ENCODE measurements around the gene CNMD.

The CNMD gene

DNA sequence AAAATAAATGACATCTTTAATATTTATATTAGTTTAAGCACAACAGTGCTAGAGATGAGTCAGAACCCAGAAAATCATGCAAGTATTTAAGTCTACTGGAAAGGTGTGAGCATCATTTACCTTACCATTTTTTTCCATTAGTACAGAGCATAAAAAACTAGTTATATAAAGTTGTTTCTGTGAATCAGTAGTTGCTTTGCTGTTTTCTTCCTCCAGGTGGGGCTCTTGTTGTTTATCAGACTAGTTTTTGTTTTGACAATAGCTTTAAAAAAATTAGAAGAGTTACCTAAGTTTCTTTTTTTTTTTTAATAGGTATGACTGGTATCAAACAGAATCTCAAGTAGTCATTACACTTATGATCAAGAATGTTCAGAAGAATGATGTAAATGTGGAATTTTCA, 74.3 kb downstream of the CNMD start:
- Histone ChIP-seq H3K9ac (ENCODE audit: low read length) (no peak overlapping the region), H3K36me3 (ENCODE audit: control insufficient read depth, insufficient read depth, low read length) (peaks cover 5% of the 10 kb centered on the region), H3K27ac (ENCODE audit: low read depth, low read length) (no peak overlapping the region), H3K4me1 (ENCODE audit: control insufficient read depth, insufficient read depth, low read length) (no peaks in the 10 kb centered on the region), H3K27me3 (ENCODE audit: control insufficient read depth, insufficient read depth, low read length) (no peaks in the 10 kb centered on the region), H3K4me3 (ENCODE audit: low read length) (no peak overlapping the region)

DNA sequence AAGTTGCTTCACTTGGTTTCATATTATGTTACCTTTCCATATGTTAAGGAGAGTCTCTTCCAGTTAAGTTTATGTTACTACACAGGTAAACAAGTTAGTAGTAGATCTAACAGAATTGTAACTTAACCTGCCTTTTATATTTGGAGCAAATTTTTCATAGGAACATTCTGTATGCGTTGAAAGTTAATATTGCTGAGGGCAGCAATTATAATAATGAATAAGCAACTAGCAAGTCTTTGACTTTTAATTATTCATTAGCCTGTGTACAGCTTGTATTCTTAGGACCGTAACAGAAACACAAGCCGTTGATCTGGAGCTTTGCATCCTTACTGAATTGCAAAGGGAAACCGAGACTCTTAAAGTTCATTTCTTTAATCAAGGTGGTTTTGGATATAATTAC, 75.3 kb downstream of the CNMD start:
- Histone ChIP-seq H3K4me3 (ENCODE audit: low read length) (no peak overlapping the region), H3K4me1 (ENCODE audit: control insufficient read depth, insufficient read depth, low read length) (no peaks in the 10 kb centered on the region), H3K27ac (ENCODE audit: low read depth, low read length) (no peak overlapping the region), H3K27me3 (ENCODE audit: control insufficient read depth, insufficient read depth, low read length) (no peaks in the 10 kb centered on the region), H3K9ac (ENCODE audit: low read length) (no peak overlapping the region), H3K36me3 (ENCODE audit: control insufficient read depth, insufficient read depth, low read length) (peaks cover 8% of the 10 kb centered on the region)

DNA sequence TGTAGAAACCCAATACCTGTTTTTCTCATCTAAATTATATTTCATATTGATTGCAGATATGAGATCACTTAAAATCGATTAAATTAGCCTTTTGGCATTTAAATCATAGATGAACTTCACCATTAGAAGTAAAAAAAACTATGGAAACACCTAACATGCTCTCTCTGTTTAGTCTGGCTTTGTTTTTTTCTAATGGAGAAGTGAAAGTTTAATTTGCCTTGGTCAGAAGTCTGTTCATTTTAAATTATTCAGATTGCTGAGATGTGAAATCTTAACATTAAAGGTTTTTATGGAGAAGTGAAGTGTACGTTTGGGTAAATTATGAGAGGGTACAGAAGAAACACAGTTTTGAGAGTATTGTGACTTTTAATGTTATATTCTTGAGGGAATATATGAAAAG, 80.3 kb downstream of the CNMD start:
- H3K4me3 ChIP-seq (ENCODE audit: low read length) = no peak overlapping the region
- H3K4me1 ChIP-seq (ENCODE audit: control insufficient read depth, insufficient read depth, low read length) = no peaks in the 10 kb centered on the region
- no peaks in the 10 kb centered on the region for H3K27me3 ChIP-seq (ENCODE audit: control insufficient read depth, insufficient read depth, low read length)
- no peak overlapping the region for H3K27ac ChIP-seq (ENCODE audit: low read depth, low read length)
- peaks cover 8% of the 10 kb centered on the region for H3K36me3 ChIP-seq (ENCODE audit: control insufficient read depth, insufficient read depth, low read length)
- H3K9ac ChIP-seq (ENCODE audit: low read length) = no peak overlapping the region
